Osteoblast (primary cell): Measurements from ENCODE around the gene LRP6. TPM values are rescaled to one million over a fixed set of nuclear protein-coding genes. Genes with fewer than 3 reads are reported as not detected.

Experiments used
- DNase-seq: peaks from one replicate; pipeline ENCODE4 v3.0.0; 2011; ENCODE audit warnings: low spot score, mixed read lengths; ENCODE audit not compliant: insufficient read length; ENCODE audit errors: missing footprints
- H2AFZ ChIP-seq: 2 replicates; pipeline ENCODE4 v1.6.0; 2011; ENCODE audit warnings: mild to moderate bottlenecking, low read length
- H3K27ac ChIP-seq: 2 replicates; pipeline ENCODE4 v1.5.1; 2011; ENCODE audit warnings: mild to moderate bottlenecking, low read depth, low read length, moderate library complexity
- H3K27me3 ChIP-seq: 2 replicates; pipeline ENCODE4 v1.6.0; 2012; ENCODE audit warnings: mild to moderate bottlenecking, control low read depth, inconsistent platforms, low read length, moderate library complexity; ENCODE audit not compliant: insufficient read depth
- H3K36me3 ChIP-seq: 2 replicates; pipeline ENCODE4 v1.5.1; 2011; ENCODE audit warnings: mild to moderate bottlenecking, low read length, control low read depth, moderate library complexity; ENCODE audit not compliant: insufficient read depth
- H3K4me1 ChIP-seq: 2 replicates; pipeline ENCODE4 v1.5.1; 2011; ENCODE audit warnings: mild to moderate bottlenecking, low read length, control low read depth, moderate library complexity; ENCODE audit not compliant: insufficient read depth
- H3K4me2 ChIP-seq: 2 replicates; pipeline ENCODE4 v1.6.0; 2011; ENCODE audit warnings: mild to moderate bottlenecking, low read length; ENCODE audit not compliant: insufficient read depth
- H3K4me3 ChIP-seq: fragments of 200-600 bp; sonication (generic); 3 replicates; pipeline ENCODE4 v1.5.1; 2012; ENCODE audit warnings: mild to moderate bottlenecking, low read length, inconsistent platforms; ENCODE audit not compliant: insufficient read depth
- H3K79me2 ChIP-seq: 2 replicates; pipeline ENCODE4 v1.6.0; 2012; ENCODE audit warnings: mild to moderate bottlenecking, low read length, control low read depth, inconsistent platforms; ENCODE audit not compliant: insufficient read depth
- H3K9me3 ChIP-seq: 2 replicates; pipeline ENCODE4 v1.5.1; 2011; ENCODE audit warnings: low read depth, low read length, control low read depth
- H4K20me1 ChIP-seq: 2 replicates; pipeline ENCODE4 v1.6.0; 2012; ENCODE audit warnings: mild to moderate bottlenecking, low read length, control low read depth; ENCODE audit not compliant: insufficient read depth
- total RNA-seq: library from RNA; depleted of rRNA; stranded (reverse); fragments of >200 nt; gene quantifications from 2 replicates; pipeline ENCODE4 v1.2.3, GENCODE V29; 2012
- TF ChIP-seq, protein P1 (sequence below): IDR thresholded peaks from 2 replicates; pipeline ENCODE4 v1.5.1; 2011; ENCODE audit warnings: mild to moderate bottlenecking, low read depth, low read length, moderate library complexity; ENCODE audit errors: extremely low read depth

The LRP6 gene
- total RNA-seq, 1 donor = 46.7 TPM

DNA sequence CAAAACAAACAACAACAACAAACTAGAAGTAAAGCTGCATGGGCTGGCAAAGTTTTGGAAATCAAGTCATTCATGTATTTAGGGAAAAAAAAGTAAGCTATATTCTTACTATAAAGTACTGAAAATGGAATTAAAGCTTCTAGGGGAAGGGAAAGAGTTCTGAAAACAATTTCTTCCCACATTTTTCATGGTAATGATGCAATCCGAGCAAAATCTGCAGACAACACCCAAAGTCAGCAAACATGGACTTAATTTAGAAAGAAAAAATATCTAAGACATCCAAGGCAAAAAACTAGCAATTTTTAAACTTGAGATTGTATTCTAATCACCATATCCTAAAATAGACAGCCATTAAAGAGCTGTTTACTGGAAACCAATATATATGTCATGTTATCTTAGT is 86.3 kb downstream of the LRP6 start:
- peaks cover 2% of the 10 kb centered on the region for H3K79me2 ChIP-seq
- H3K4me3 ChIP-seq = no peak overlapping the region
- H3K27ac ChIP-seq = no peak overlapping the region
- H3K4me2 ChIP-seq = no peak overlapping the region
- H3K27me3 ChIP-seq = no peaks in the 10 kb centered on the region
- H2AFZ ChIP-seq = no peak overlapping the region
- DNase-seq = no peak
- H3K4me1 ChIP-seq = peaks cover 7% of the 10 kb centered on the region
- H4K20me1 ChIP-seq = peaks cover 4% of the 10 kb centered on the region
- no peaks in the 10 kb centered on the region for H3K36me3 ChIP-seq
- TF ChIP-seq, protein P1, sequence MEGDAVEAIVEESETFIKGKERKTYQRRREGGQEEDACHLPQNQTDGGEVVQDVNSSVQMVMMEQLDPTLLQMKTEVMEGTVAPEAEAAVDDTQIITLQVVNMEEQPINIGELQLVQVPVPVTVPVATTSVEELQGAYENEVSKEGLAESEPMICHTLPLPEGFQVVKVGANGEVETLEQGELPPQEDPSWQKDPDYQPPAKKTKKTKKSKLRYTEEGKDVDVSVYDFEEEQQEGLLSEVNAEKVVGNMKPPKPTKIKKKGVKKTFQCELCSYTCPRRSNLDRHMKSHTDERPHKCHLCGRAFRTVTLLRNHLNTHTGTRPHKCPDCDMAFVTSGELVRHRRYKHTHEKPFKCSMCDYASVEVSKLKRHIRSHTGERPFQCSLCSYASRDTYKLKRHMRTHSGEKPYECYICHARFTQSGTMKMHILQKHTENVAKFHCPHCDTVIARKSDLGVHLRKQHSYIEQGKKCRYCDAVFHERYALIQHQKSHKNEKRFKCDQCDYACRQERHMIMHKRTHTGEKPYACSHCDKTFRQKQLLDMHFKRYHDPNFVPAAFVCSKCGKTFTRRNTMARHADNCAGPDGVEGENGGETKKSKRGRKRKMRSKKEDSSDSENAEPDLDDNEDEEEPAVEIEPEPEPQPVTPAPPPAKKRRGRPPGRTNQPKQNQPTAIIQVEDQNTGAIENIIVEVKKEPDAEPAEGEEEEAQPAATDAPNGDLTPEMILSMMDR = no peak
- H3K9me3 ChIP-seq = no peaks in the 10 kb centered on the region

DNA sequence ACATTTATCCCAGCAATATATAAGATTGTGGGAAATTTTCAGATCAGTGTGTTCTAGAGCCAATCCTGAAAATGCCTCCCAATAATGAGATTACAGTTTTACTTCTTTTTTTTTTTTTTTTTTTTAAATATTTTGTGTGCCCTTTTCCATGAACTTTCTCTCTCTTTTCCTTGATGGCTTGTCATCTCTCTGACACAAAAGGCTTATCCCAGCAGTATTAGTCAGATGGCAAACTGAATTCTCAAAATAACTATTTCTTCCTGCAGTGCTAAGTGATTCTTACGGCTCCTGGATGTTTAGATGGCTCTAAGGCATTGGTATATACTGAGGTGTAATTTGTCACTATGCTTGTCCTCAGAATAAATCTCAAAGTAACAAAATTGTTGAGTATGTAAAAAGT is 86.7 kb downstream of the LRP6 start:
- DNase-seq = no peak
- no peaks in the 10 kb centered on the region for H3K27me3 ChIP-seq
- peaks cover 4% of the 10 kb centered on the region for H4K20me1 ChIP-seq
- TF ChIP-seq, protein P1 = no peak
- H3K9me3 ChIP-seq = no peaks in the 10 kb centered on the region
- H3K4me1 ChIP-seq = peaks cover 7% of the 10 kb centered on the region
- no peak overlapping the region for H3K4me3 ChIP-seq
- no peaks in the 10 kb centered on the region for H3K36me3 ChIP-seq
- H3K79me2 ChIP-seq = peaks cover 2% of the 10 kb centered on the region
- no peak overlapping the region for H3K27ac ChIP-seq
- H2AFZ ChIP-seq = no peak overlapping the region
- no peak overlapping the region for H3K4me2 ChIP-seq

DNA sequence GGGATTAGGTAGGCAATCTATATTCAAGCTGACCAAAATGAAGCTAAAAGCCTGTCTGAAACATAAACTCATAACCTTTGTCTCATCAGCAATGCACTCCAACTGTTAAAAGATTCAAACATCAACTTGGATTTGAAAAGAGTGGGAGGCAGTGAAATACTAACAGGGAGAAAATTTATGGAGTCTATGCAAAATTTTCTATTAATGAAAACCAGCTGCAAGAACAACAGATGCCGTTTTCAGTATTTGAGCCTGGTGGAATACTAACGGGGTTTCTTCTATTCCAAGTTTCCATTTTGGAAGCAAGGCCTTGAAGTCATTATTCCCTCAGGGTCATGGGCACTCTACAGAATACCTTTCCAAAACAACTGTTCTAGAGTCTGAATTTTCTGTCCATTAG is 88.3 kb downstream of the LRP6 start:
- Histone ChIP-seq H3K27me3 (no peaks in the 10 kb centered on the region), H4K20me1 (no peaks in the 10 kb centered on the region), H3K36me3 (no peaks in the 10 kb centered on the region), H3K4me1 (peaks cover 7% of the 10 kb centered on the region), H3K27ac (no peak overlapping the region), H3K4me3 (no peak overlapping the region), H3K79me2 (peaks cover 2% of the 10 kb centered on the region), H3K4me2 (no peak overlapping the region), H3K9me3 (no peaks in the 10 kb centered on the region), H2AFZ (no peak overlapping the region)
- TF ChIP-seq, protein P1 = no peak
- no peak for DNase-seq

DNA sequence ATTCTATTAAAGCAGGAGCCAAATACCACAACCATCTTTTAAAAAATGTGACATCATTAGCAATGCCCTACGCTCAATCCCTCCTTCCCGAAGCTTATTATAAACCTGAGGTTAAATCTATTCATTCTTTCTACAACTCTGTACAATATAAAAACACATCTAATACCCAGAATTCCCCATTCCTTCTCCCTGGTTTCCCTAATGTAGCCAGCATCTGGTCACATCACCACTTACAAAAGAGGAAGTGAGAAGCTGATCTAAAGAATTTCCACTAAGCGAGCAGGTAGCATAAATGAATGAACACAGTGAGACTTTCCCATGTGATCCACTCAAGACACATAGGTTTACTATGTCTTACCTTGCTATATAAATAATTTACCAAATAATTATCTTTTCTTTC is 90.4 kb downstream of the LRP6 start:
- peaks cover 2% of the 10 kb centered on the region for H3K79me2 ChIP-seq
- H3K9me3 ChIP-seq = no peaks in the 10 kb centered on the region
- no peaks in the 10 kb centered on the region for H3K27me3 ChIP-seq
- H2AFZ ChIP-seq = no peak overlapping the region
- no peak overlapping the region for H3K4me2 ChIP-seq
- no peak overlapping the region for H3K27ac ChIP-seq
- H3K36me3 ChIP-seq = no peaks in the 10 kb centered on the region
- no peak for DNase-seq
- TF ChIP-seq, protein P1 = no peak
- peaks cover 8% of the 10 kb centered on the region for H4K20me1 ChIP-seq
- peaks cover 8% of the 10 kb centered on the region for H3K4me1 ChIP-seq
- H3K4me3 ChIP-seq = no peak overlapping the region
